SK-N-MC (cell line): ENCODE results near the gene WIZ.

Source experiments
- EZH2 ChIP-seq: fragments of 200-600 bp; sonication (generic); IDR thresholded peaks from one replicate; pipeline ENCODE4 v1.6.1; 2017; ENCODE audit warnings: antibody characterized with exemption
- FOXP2 ChIP-seq: optimal IDR thresholded peaks from 2 replicates; pipeline ENCODE3; 2011; ENCODE audit warnings: mild to moderate bottlenecking, moderate library complexity; ENCODE audit not compliant: insufficient read depth; ENCODE audit errors: extremely low read length, control extremely low read depth
- POLR2AphosphoS5 ChIP-seq: IDR thresholded peaks from 2 replicates; pipeline ENCODE4 v1.6.1; 2012; ENCODE audit warnings: mild to moderate bottlenecking, low read depth, low read length, borderline replicate concordance

GRCh38 chr19:15425321-15425950 lies 24.3 kb downstream of the WIZ start:
- TF ChIP-seq POLR2AphosphoS5 (no peak), EZH2 (no peak), FOXP2 (no peak)
